HepG2 (cell line): ENCODE measurements around the gene PADI1. TPM values are rescaled to one million over a fixed set of nuclear protein-coding genes. Genes with fewer than 3 reads are reported as not detected.

ENCODE experiments used
- BRCA1 ChIP-seq: sonication (generic); formaldehyde crosslinking; IDR thresholded peaks from 2 replicates; pipeline ENCODE4 v1.4.0; 2020; ENCODE audit warnings: missing genetic modification reagents
- CBX5 ChIP-seq: sonication (generic); formaldehyde crosslinking; IDR thresholded peaks from 2 replicates; pipeline ENCODE4 v1.4.0; 2020; ENCODE audit warnings: missing genetic modification reagents, borderline replicate concordance
- FUBP1 ChIP-seq: sonication (generic); formaldehyde crosslinking; IDR thresholded peaks from 2 replicates; pipeline ENCODE4 v1.5.1; 2020; ENCODE audit warnings: missing genetic modification reagents, mild to moderate bottlenecking, borderline replicate concordance
- GABPB1 ChIP-seq: IDR thresholded peaks from 2 replicates; pipeline ENCODE4 v1.6.1; 2016; ENCODE audit warnings: mild to moderate bottlenecking, missing genetic modification reagents, moderate library complexity, missing compliant biosample characterization
- HNRNPLL ChIP-seq: fragments of 200-400 bp; formaldehyde crosslinking; IDR thresholded peaks from 2 replicates; pipeline ENCODE4 v1.6.1; 2017; ENCODE audit warnings: mild to moderate bottlenecking, low read depth, low read length; ENCODE audit not compliant: poor library complexity, severe bottlenecking
- MLX ChIP-seq: IDR thresholded peaks from 2 replicates; pipeline ENCODE4 v1.6.1; 2016
- MYPOP ChIP-seq: sonication (generic); formaldehyde crosslinking; IDR thresholded peaks from 2 replicates; pipeline ENCODE4 v1.8.1; 2023; ENCODE audit warnings: mild to moderate bottlenecking, moderate library complexity, missing genetic modification reagents
- RAD21 ChIP-seq: fragments of 450-650 bp; formaldehyde crosslinking; IDR thresholded peaks from 2 replicates; pipeline ENCODE4 v1.5.0; 2020; ENCODE audit warnings: mild to moderate bottlenecking
- SALL1 ChIP-seq: sonication (generic); formaldehyde crosslinking; IDR thresholded peaks from 2 replicates; pipeline ENCODE4 v1.8.0; 2022; ENCODE audit warnings: mild to moderate bottlenecking, missing genetic modification reagents
- SCMH1 ChIP-seq: sonication (generic); formaldehyde crosslinking; IDR thresholded peaks from 2 replicates; pipeline ENCODE4 v1.9.0; 2021; ENCODE audit warnings: missing genetic modification reagents, mild to moderate bottlenecking, borderline replicate concordance
- SMAD3 ChIP-seq: sonication (generic); formaldehyde crosslinking; IDR thresholded peaks from 2 replicates; pipeline ENCODE4 v1.4.0; 2020; ENCODE audit warnings: missing genetic modification reagents
- ZFX ChIP-seq: sonication (generic); formaldehyde crosslinking; IDR thresholded peaks from 2 replicates; pipeline ENCODE4 v1.4.0; 2020; ENCODE audit warnings: mild to moderate bottlenecking, low read depth, missing genetic modification reagents, moderate library complexity
- ZNF296 ChIP-seq: sonication (generic); formaldehyde crosslinking; conservative IDR thresholded peaks from 2 replicates; pipeline ENCODE4 v1.5.0; 2020; ENCODE audit warnings: mild to moderate bottlenecking, missing genetic modification reagents
- polyA plus RNA-seq, 8 experiments: library from polyadenylated mRNA; depleted of rRNA in 3 of 8; stranded (reverse) in 7 of 8; unstranded in 1 of 8; fragments of >200 nt; fragmentation: Illumina TruSeq in 4 of 8; extraction: Trizol in 4 of 8; gene quantifications; 2 replicates each; pipeline versions ENCODE4 v1.2.1 to v1.2.3, GENCODE V29; 2011 to 2016; ENCODE audit warnings: low read depth in 4 of 8, missing spikeins in 1 of 8, mixed read lengths in 1 of 8; ENCODE audit not compliant: insufficient read depth in 1 of 8
- total RNA-seq, 5 experiments: library from RNA; depleted of rRNA; stranded (reverse); fragments of >200 nt; fragmentation: Illumina TruSeq; extraction: Trizol; gene quantifications; 2 replicates each; pipeline ENCODE4 v1.2.3, GENCODE V29; 2016; ENCODE audit warnings: low read depth in 1 of 5
- TF ChIP-seq, protein P1 (sequence below): sonication (generic); formaldehyde crosslinking; IDR thresholded peaks from 2 replicates; pipeline ENCODE4 v1.5.1; 2020; ENCODE audit warnings: mild to moderate bottlenecking, missing genetic modification reagents, borderline replicate concordance
- TF ChIP-seq, protein P2 (sequence below): sonication (generic); formaldehyde crosslinking; IDR thresholded peaks from 2 replicates; pipeline ENCODE4 v1.8.1; 2023; ENCODE audit warnings: mild to moderate bottlenecking, missing genetic modification reagents
- TF ChIP-seq, protein P3 (sequence below): sonication (generic); formaldehyde crosslinking; IDR thresholded peaks from 2 replicates; pipeline ENCODE4 v1.5.0; 2020; ENCODE audit warnings: missing genetic modification reagents, mild to moderate bottlenecking, borderline replicate concordance

PADI1 gene
- total and polyA plus RNA-seq, 2 of the 13 experiments (the other 11 are each of a cell fraction or from before 2014, with no cell fraction given) = not detected

DNA sequence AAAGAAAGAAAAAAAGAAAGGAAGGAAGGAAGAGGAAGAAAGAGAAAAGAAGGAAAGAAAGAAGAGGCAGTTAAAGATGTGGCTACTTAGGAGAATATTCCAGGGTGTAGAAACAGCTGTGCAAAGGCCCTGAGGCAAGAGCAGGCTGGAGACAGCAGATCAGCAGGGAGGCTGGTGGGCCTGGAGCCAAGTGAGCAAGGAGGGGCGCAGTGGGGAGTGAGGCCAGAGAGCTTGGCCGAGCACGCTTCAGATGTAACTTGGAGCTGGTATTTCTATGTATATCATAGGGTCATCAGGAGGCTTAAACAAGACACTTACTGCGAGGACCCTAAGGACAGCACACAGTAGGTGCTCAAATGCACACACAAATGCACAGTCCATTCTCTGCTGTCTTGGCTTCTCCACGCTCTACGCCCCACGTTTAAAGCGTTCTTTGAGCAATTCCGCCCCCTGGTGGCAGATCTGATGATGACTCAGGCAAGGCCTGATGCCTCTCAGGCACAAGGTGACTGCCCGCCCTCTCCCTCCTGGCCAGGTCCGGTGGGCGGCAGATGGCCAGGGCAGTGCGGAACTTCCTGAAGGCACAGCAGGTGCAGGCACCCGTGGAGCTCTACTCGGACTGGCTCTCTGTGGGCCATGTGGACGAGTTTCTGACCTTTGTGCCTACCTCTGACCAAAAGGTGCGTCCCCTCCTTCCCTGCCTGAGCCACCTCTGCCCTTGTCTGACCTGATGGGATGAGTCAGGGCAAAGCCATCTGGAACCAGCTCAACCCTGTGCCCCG lies 32.0 kb downstream of the PADI1 start (continued):
- TF ChIP-seq, protein P1, sequence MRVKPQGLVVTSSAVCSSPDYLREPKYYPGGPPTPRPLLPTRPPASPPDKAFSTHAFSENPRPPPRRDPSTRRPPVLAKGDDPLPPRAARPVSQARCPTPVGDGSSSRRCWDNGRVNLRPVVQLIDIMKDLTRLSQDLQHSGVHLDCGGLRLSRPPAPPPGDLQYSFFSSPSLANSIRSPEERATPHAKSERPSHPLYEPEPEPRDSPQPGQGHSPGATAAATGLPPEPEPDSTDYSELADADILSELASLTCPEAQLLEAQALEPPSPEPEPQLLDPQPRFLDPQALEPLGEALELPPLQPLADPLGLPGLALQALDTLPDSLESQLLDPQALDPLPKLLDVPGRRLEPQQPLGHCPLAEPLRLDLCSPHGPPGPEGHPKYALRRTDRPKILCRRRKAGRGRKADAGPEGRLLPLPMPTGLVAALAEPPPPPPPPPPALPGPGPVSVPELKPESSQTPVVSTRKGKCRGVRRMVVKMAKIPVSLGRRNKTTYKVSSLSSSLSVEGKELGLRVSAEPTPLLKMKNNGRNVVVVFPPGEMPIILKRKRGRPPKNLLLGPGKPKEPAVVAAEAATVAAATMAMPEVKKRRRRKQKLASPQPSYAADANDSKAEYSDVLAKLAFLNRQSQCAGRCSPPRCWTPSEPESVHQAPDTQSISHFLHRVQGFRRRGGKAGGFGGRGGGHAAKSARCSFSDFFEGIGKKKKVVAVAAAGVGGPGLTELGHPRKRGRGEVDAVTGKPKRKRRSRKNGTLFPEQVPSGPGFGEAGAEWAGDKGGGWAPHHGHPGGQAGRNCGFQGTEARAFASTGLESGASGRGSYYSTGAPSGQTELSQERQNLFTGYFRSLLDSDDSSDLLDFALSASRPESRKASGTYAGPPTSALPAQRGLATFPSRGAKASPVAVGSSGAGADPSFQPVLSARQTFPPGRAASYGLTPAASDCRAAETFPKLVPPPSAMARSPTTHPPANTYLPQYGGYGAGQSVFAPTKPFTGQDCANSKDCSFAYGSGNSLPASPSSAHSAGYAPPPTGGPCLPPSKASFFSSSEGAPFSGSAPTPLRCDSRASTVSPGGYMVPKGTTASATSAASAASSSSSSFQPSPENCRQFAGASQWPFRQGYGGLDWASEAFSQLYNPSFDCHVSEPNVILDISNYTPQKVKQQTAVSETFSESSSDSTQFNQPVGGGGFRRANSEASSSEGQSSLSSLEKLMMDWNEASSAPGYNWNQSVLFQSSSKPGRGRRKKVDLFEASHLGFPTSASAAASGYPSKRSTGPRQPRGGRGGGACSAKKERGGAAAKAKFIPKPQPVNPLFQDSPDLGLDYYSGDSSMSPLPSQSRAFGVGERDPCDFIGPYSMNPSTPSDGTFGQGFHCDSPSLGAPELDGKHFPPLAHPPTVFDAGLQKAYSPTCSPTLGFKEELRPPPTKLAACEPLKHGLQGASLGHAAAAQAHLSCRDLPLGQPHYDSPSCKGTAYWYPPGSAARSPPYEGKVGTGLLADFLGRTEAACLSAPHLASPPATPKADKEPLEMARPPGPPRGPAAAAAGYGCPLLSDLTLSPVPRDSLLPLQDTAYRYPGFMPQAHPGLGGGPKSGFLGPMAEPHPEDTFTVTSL (CRISPR knock-in tag) = no peak
- peak; percentile 46; the same call in 1 of the 2 replicates for TF ChIP-seq ZFX (CRISPR knock-in tag)
- no peak for TF ChIP-seq FUBP1 (CRISPR knock-in tag)
- TF ChIP-seq SCMH1 (CRISPR knock-in tag) = no peak
- TF ChIP-seq, protein P2, sequence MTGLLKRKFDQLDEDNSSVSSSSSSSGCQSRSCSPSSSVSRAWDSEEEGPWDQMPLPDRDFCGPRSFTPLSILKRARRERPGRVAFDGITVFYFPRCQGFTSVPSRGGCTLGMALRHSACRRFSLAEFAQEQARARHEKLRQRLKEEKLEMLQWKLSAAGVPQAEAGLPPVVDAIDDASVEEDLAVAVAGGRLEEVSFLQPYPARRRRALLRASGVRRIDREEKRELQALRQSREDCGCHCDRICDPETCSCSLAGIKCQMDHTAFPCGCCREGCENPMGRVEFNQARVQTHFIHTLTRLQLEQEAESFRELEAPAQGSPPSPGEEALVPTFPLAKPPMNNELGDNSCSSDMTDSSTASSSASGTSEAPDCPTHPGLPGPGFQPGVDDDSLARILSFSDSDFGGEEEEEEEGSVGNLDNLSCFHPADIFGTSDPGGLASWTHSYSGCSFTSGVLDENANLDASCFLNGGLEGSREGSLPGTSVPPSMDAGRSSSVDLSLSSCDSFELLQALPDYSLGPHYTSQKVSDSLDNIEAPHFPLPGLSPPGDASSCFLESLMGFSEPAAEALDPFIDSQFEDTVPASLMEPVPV (CRISPR knock-in tag) = no peak
- TF ChIP-seq SMAD3 (CRISPR knock-in tag) = 0 out of 2 replicates have a peak, but pooled peaks have one; percentile 27
- TF ChIP-seq MLX = no peak
- peak; percentile 32 for TF ChIP-seq HNRNPLL
- TF ChIP-seq SALL1 (CRISPR knock-in tag) = peak; percentile 51; the same call in 1 of the 2 replicates
- TF ChIP-seq RAD21 (CRISPR knock-in tag) = peak; percentile 77
- TF ChIP-seq CBX5 (CRISPR knock-in tag) = no peak
- no peak for TF ChIP-seq MYPOP (CRISPR knock-in tag)
- TF ChIP-seq, protein P3, sequence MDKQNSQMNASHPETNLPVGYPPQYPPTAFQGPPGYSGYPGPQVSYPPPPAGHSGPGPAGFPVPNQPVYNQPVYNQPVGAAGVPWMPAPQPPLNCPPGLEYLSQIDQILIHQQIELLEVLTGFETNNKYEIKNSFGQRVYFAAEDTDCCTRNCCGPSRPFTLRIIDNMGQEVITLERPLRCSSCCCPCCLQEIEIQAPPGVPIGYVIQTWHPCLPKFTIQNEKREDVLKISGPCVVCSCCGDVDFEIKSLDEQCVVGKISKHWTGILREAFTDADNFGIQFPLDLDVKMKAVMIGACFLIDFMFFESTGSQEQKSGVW = no peak
- TF ChIP-seq BRCA1 (CRISPR knock-in tag) = no peak
- no peak for TF ChIP-seq ZNF296 (CRISPR knock-in tag)
- peak; percentile 30; the same call in 1 of the 2 replicates for TF ChIP-seq GABPB1 (CRISPR knock-in tag)
